ENCODE results near the gene CEP112.
"Not testable (repeated sequence)": the region's sequence is repeated elsewhere in the genome, so short reads cannot be mapped to it uniquely, and the experiment has no call there.

CEP112 gene

DNA sequence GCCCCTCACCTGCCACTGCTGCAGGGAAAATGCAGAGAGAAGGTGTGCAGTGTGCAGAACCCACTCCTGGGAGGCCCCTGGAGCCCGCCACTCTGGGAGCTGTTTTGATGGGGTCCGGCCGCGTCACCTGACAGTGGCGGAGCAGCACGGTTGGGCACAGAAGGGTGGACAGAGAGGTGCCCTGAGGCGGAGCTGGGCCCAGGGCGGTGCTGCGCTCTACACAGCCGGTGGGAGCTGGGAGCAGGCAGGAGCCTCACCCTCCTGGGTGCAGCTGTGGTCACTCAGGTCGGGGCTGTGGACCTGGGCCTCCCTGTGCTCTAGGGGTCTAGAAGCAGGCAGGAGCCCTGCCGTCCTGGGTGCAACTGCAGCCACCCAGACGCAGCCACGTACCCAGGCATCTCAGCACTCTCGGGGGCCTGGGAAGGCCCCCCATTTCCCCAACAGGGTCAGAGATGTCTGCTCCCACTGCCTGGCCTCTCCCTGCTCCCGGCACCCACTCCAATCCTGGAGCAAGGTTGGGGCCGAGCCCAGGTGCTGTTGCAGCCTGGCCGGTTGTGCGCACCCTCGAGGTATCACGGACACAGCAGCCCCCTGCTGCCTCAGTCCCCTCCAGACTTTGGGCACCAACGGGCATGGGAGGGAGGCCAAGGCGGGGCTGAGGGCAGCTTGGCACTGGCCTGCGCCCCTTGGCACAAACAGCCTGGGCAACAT, 326.1 kb downstream of the CEP112 start:
- no peak for DNase-seq

GRCh38 chr17:65864394-65864793, 327.5 kb downstream of the CEP112 start:
- no peak for DNase-seq

- DNase-seq = no peak
Measured at GRCh38 chr17:65857718-65858117, 334.2 kb downstream of the CEP112 start.

DNA sequence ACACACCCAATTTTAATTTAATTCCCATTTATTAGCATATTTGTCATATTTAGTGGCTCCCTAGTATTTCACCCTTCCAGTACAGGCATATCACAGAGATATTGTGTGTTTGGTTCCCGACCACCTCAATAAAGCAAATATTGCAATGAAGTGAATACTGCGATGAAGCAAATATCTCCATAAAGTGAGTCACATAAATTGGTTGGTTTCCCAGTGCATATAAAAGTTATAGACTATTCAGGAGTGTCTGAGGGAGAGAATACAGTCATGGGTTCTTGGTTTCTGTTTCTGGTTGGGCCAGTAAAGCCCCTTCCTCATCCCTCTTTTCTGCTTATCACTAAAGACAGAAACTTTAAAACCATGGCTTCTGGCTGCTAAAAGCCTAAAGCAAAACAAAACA, 335.1 kb downstream of the CEP112 start:
- no peak for DNase-seq

GRCh38 chr17:65855675-65856074, 336.3 kb downstream of the CEP112 start:
- DNase-seq = no peak

GRCh38 chr17:65855245-65855644, 336.7 kb downstream of the CEP112 start:
- DNase-seq = no peak

DNA sequence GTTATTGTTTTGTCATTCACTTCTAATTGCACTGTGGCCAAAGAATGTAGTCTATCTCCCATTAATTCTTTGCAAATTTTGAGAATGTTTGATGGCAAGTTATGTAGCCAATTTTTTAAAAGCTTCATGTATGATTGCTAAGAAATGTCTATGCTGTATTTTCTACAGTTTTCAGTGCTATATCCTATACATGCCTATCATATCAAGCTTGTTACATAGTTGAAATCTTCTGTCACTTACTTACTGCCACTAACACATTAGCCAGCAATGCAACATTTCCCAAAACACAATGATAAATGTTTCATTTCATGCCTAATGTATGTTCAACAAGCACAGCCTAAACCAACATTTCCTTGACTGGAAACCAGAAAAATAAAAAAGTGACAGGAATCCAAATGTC, 338.1 kb downstream of the CEP112 start:
- DNase-seq = no peak

DNA sequence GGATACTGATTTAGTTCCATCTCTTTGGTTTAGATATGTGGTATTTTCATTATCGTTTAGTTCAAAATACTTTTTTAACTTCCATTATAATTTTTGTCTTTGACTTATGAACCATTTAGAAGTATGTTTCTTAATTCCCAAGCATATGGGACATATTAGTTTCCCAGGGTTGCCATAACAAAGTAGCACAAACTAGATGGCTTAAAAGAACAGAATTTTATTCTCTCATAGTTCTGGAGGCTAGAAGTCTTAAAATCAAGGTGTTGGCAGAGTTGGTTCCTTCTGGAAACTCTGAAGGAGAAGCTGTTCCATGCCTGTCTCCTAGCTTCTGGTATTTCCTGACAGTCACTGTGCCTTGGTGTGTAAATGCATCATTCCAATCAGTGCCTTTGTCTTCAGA, 339.0 kb downstream of the CEP112 start:
- no peak for DNase-seq

DNA sequence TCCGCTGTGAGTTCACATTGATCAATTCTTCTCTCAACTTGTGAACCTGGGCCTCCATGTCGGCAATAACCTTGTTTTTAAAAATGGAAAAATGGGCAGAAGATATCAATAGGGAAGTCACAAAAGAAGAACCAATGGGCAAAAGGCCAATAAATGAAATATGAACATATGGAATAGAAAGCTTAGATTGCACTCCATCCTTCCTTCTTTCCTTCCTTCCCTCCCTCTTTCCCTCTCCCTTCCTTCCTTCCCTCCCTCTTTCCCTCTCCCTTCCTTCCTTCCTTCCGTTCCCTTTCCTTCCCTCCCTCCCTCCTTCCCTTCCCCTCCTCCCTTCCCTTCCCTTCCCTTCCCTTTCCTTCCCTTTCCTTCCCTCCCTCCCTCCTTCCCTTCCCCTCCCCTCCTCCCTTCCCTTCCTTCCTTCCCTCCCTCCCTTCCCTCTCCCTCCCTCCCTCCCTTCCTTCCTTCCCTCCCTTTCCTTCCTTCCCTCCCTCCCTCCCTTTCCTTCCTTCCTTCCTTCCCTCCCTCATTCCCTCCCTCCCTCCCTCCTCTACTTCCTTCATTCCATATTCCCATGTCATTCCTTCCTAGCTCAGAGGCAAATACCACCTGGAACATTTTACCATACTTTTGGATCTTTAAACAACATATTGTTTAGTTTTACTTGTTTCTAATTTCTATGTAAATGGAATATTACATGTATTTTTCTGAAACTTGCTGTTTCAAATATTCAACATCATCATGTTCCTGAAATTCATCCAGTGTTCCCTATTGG, 339.8 kb downstream of the CEP112 start:
- no peak for DNase-seq

DNA sequence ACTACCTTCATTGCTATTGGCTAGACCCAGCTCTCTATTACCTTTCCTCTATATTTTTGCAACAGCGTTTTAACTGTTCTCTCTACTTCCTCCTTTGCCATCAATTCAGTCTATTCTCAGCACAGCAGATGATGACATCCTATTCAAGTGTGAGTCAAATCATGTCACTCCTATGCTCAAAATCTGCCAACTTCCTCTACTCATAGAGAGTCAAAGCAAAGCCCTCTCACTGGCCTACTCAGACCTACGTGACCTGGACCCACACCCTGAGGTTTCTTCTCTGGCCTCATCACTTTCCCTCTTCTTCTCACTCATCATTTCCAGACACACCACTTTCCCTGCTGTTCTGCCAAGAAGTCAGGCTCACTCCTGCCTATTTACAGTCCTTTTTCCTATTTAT, 341.4 kb downstream of the CEP112 start:
- no peak for DNase-seq

- no peak for DNase-seq
Measured at GRCh38 chr17:65848751-65849150, 343.2 kb downstream of the CEP112 start.

GRCh38 chr17:65841089-65841488, 350.8 kb downstream of the CEP112 start:
- no peak for DNase-seq

DNA sequence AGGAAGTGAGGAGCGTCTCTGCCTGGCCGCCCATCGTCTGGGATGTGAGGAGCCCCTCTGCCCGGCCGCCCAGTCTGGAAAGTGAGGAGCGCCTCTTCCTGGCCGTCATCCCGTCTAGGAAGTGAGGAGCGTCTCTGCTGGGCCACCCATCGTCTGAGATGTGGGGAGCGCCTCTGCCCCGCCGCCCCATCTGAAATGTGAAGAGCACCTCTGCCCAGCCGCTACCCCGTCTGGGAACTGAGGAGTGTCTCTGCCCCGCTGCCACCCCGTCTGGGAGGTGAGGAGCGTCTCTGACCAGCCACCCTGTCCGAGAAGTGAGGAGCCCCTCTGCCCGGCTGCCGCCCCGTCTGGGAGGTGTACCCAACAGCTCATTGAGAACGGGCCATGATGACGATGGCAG, 354.7 kb downstream of the CEP112 start:
- DNase-seq = not testable (repeated sequence)

DNA sequence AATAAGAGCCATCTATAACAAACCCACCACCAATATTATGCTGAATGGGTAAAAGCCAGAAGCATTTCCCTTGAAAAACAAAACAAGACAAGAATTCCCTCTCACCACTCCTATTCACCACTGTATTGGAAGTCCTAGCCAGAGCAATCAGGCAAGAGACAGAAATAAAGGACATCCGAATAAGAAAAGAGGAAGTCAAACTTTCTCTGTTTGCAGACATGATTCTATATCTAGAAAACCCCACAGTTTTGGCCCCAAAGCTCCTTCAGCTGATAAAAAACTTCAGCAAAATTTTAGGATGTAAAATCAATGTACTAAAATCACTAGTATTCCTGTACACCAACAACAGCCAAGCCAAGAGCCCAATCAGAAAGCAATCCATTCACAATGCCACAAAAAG, 358.7 kb downstream of the CEP112 start:
- DNase-seq = no peak

GRCh38 chr17:65830356-65830755, 361.6 kb downstream of the CEP112 start:
- no peak for DNase-seq

- DNase-seq = not testable (repeated sequence)
Measured at GRCh38 chr17:65826577-65826976, 365.4 kb downstream of the CEP112 start.

DNA sequence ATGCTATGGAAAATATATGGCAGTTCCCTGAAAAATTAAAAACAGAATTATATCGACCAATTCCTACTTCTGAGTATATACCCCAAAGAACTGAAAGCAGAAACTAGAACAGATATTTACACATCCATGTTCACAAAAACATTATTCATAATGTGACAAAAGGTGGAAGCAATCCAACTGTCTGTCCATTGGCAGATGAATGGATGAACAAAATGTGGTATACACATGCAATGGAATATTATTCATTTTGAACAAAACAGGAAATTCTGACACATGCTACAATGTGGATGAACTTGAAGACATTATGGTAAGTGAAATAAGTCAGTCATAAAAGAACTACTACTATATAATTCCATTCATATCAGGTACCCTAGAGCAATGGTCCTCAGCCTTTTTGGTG, 367.0 kb downstream of the CEP112 start:
- no peak for DNase-seq

DNA sequence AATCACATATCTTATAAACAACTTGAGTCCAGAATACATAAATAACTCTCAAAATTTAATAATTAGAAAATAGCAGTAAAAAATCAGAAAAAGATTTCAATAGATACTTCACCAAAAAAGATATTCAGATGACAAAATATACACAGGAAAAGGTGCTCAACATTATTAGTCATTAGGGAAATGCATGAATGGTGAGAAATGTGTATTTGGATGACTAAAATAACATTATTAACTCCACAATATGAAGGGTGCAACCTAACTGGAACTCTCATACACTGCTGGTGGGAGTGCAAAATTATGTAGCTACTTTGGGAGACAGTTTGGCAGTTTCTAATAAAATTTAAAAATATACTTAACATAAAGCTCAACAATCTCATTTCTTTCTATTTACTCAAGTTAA, 368.2 kb downstream of the CEP112 start:
- no peak for DNase-seq

DNA sequence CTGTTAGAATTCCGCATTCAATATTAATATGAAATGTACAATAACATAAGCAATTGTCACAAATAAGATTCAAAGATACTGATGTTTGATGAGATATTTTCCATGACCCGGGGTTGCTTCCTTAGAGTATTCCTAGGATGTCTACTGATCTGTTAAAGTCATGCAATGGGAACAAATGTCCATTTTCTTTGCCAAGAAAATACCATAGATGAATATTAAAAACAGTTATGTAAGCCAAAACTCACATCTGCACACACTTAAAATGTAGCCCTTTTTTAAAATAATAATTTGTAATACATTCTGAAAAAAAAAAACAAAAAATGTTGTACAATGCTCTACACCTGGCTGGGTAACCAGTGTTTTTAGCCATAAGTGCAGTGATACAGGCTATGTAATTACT, 371.1 kb downstream of the CEP112 start:
- DNase-seq = no peak

DNA sequence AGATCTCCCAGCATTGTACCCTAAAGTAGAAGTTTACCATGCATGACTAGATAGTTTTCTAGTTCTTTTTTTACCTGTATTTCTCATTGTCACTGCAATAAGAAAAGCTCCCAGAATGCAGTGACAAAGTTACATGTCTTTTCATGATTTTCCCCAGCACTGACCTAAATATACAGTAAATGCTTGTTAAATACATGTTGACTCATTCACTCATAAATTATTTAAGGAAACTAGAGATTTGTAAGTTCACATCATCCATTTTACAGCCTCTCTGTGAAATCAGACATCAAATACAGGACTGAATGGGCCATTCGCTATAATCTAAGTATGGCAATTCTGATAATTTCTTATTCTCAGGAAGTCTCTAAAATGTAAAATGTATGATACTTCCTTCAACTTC, 371.6 kb downstream of the CEP112 start:
- no peak for DNase-seq

GRCh38 chr17:65819810-65820209, 372.1 kb downstream of the CEP112 start:
- DNase-seq = no peak

DNA sequence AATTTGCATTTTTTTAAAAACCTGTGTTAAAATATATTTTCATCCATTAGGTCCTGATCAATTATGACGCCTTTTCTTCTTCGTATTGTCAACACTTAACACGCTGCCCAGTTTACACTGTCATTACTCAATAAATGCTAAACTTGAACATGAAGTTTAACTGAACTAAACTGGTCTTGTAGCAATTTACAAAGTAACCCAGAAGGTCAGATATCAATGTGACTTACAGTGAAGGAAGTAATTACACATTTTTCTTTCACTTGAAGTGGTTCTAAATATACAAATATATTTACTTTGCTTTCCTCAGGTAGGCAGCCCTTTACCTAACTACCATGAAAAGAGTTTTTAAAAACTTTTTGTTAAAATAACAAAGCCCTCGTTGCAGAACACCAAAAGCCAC, 374.0 kb downstream of the CEP112 start:
- no peak for DNase-seq

DNA sequence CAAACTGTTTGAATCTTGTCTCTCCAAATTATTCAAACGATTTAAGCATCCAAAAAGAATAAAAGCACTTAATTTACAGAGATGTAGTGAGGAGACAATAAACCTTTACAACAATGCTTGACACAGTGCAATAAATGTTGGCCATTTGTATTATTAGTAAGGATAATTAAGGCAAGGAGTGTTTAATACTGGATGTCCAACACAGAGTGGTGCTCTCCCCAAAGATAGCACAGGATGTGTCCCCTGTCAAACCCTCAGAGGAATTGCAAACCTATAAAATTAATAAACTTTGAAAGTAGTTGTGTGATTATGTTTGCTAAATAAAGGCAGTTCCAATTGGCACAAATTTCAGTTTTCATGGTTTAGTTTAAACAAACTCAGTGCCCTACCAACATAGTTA, 377.5 kb downstream of the CEP112 start:
- DNase-seq = no peak

GRCh38 chr17:65813306-65813705, 378.6 kb downstream of the CEP112 start:
- DNase-seq = no peak

DNA sequence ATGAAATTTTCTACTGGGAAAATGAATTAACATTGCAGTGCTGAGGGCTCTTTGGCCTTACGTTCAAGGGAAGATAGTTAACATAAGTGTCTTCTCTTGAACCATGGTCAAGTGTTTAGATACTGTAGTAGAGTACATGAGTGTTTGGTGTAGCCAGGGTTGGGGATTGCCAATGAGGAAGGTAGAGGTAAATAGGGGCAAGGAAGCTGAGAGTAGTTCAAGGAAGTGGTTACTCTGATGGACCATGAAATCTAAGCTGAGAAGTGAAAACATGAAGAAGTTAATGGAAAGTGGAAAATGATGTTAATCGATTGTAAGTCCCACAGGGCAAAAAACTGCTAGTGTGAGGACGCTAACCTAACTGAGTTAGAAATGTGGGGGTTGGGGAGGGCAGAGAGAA, 380.9 kb downstream of the CEP112 start:
- DNase-seq = no peak

All from activated CD8-positive, alpha-beta memory T cell treated with anti-CD3 and anti-CD28 coated beads, Interleukin-2, amount 50 U/mL, for 4 hours (primary cell).